ENCODE results near the gene ZNF697.

Gene ZNF697

GRCh38 chr1:119600561-119600960, 47.5 kb downstream of the ZNF697 start:
- Histone ChIP-seq H3K27ac (ENCODE audit: extremely low read depth, low read depth, low read length) (no peak overlapping the region), H3K4me3 (ENCODE audit: low read depth, low read length) (no peak overlapping the region), H3K9me3 (ENCODE audit: control insufficient read depth, insufficient read depth, low read depth, low read length) (no peaks in the 10 kb centered on the region), H3K36me3 (ENCODE audit: control insufficient read depth in 2 of 2, insufficient read depth in 1 of 2, low read length in 2 of 2) (no peaks in the 10 kb centered on the region), H3K4me1 (ENCODE audit: control insufficient read depth, insufficient read depth, low read length) (no peaks in the 10 kb centered on the region)
- ChIA-PET CTCF (interaction anchor here (0.6 to 3.1 kb wide), 4 partner anchors 11 to 52 kb away, joined by 3 to 11 read pairs (median 4); no protein-coding TSS in a partner anchor), POLR2A (no interaction called here)
- TF ChIP-seq ZNF549 (tag by site-specific recombination; IDR thresholded peaks at IDR 0.05) = no peak
- no peak for TF ChIP-seq ZNF621 (tag by site-specific recombination; IDR thresholded peaks at IDR 0.05)
- no peak for TF ChIP-seq ZNF362 (tag by site-specific recombination; IDR thresholded peaks at IDR 0.05)
- no peak for TF ChIP-seq ZNF629 (tag by site-specific recombination; IDR thresholded peaks at IDR 0.05)
- TF ChIP-seq ZNF830 (tag by site-specific recombination; IDR thresholded peaks at IDR 0.05; ENCODE audit: low read depth) = no peak
- TF ChIP-seq MZF1 (tag by site-specific recombination; IDR thresholded peaks at IDR 0.05; ENCODE audit: borderline replicate concordance) = no peak
- no peak for TF ChIP-seq ZNF324 (tag by site-specific recombination; IDR thresholded peaks at IDR 0.05)
- no peak for TF ChIP-seq ZNF561 (tag by site-specific recombination; IDR thresholded peaks at IDR 0.05; ENCODE audit: borderline replicate concordance)
- TF ChIP-seq ZNF580 (tag by site-specific recombination; IDR thresholded peaks at IDR 0.05) = no peak
- no peak for TF ChIP-seq ZNF76 (tag by site-specific recombination; IDR thresholded peaks at IDR 0.05; ENCODE audit: borderline replicate concordance, low read depth)
- no peak for TF ChIP-seq ZNF701 (tag by site-specific recombination; IDR thresholded peaks at IDR 0.05)
- no peak for TF ChIP-seq GLIS1 (tag by site-specific recombination; IDR thresholded peaks at IDR 0.05)
- TF ChIP-seq SP3 (tag by site-specific recombination; IDR thresholded peaks at IDR 0.05) = no peak
- no peak for TF ChIP-seq YY2 (tag by site-specific recombination; IDR thresholded peaks at IDR 0.05)
- no peak for TF ChIP-seq ZNF624 (tag by site-specific recombination; IDR thresholded peaks at IDR 0.05)
- TF ChIP-seq PRDM2 (tag by site-specific recombination; IDR thresholded peaks at IDR 0.05; ENCODE audit: borderline replicate concordance) = no peak
- no peak for TF ChIP-seq ZNF555 (tag by site-specific recombination; conservative IDR thresholded peaks at IDR 0.05)
- no peak for TF ChIP-seq ZSCAN23 (tag by site-specific recombination; IDR thresholded peaks at IDR 0.05)
- TF ChIP-seq ZNF26 (tag by site-specific recombination; IDR thresholded peaks at IDR 0.05) = no peak
